Activated T-cell treated with anti-CD3 and anti-CD28 coated beads, Interleukin-2, amount 50 U/mL, for 1 hour (primary cell): ENCODE measurements around the gene MACROD2.

Experiments used
- DNase-seq: peaks from one replicate; pipeline ENCODE4 v3.0.0-alpha.2; 2020

MACROD2 gene

DNA sequence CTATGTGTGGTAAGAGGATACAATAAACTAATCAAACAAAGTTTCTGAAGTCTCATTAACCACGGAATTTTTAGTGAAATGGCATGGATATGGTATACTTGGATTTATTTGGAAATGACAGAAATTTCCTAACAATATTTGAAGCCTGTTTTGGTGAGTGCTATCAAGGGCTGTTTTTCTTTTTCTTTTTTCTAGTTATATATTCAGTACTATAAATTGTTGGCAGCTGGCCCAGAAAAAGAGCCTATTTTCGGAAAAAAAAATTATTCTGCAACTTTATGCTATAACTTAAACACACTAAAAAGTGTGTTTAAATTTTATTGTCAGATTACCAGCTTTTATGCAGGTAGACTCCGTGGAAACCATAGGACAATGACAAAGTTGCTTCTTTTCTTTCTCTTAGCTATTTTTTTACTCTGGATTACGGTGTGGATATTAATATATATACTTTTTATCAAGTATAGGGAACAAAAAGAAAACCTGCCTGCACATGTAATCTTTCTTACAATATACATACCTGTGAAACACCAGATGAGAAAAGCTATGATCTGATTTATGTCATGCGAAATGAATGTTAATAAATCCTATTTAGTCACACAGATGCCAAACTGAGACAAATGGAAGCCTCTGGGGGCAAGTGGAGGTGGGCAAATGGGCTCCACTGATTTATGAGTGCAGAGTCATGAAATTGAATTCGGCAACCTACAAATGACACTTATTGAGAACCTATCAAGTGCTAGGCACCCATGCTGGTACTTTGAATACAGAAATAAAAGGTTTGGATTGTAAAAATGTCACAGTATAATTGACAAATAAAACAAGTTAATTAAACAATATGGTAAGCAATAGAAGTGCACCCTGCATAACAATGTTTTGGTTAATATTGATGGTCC, 1261.6 kb downstream of the MACROD2 start:
- no peak for DNase-seq

DNA sequence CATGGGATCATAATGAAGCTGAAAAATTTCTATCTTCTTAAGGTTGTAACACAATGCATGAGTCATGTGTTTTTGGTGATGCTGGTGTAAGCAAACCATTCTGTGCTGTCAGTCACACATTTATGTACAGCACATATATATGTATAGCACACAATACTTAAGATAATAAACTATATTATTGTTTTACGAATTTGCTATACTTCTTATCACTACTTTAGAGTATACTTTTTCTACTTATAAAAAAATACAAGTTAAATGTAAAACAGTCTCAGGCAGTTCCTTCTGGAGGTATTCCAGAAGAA, 1262.2 kb downstream of the MACROD2 start:
- DNase-seq: no peak

GRCh38 chr20:15265581-15266309, 1270.4 kb downstream of the MACROD2 start:
- DNase-seq: no peak

- no peak for DNase-seq
Observed at GRCh38 chr20:15267935-15268334, 1272.6 kb downstream of the MACROD2 start.

GRCh38 chr20:15278041-15278440, 1282.7 kb downstream of the MACROD2 start:
- DNase-seq: no peak

GRCh38 chr20:15287329-15287728, 1292.0 kb downstream of the MACROD2 start:
- DNase-seq: no peak

- DNase-seq: no peak
Observed at GRCh38 chr20:15288106-15288505, 1292.8 kb downstream of the MACROD2 start.

DNA sequence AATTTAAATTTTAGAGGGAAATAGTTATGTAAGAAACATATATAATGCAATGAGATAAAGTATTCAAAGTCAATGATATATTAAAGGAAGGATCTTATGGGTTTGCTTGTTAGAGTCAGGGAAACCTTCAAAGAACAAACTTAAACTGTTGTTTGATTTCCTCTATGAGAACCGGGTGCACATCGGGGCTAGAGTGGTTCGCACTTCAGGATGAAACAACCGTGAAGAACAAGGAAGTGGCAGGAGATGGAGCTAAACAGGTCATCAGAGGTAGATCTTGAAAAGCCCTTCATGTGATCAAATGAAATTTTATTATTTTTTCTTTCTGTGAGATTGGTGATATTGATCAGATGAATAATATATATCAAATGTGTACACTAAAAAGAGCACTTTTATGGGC, 1294.0 kb downstream of the MACROD2 start:
- DNase-seq: no peak

- DNase-seq: no peak
Observed at GRCh38 chr20:15292405-15292804, 1297.1 kb downstream of the MACROD2 start.

DNA sequence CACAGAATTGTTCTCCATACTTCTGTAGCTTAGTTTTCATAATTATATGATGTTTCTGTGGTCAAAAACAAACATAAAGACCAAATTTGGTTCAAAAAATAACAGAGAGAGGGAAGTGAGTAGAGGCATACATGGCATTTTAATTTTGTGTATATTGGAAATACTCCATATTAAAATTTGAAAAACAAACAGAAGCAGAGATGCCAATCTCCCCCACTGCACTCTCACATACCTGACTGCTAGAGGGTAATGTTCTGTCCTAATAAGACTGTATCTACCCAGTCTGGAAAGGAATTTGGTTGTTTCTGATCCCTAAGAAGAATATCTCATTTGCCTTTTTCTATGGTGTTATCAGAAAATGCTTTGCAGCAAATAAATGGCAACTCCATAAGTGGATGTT, 1301.1 kb downstream of the MACROD2 start:
- no peak for DNase-seq

GRCh38 chr20:15297059-15297875, 1302.0 kb downstream of the MACROD2 start:
- no peak for DNase-seq

GRCh38 chr20:15302075-15302474, 1306.8 kb downstream of the MACROD2 start:
- DNase-seq: no peak

DNA sequence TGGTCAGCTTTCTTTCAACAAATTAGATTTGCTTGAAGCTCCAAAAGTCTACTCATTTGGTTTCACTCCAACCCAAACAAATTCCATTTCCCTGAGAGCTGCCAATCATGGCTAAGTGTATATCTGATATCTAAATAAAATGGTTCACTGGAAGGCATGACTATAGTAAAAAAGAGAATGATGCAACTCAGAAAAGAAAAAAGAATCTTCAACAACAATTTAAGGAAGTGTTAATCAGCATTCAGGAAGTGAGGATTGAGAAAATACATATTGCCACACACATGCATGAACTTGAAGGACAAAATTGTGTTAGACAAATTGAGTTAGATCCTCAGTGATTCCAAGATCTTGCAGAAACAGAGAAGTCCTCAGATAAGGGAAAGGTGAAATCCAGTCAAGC, 1315.0 kb downstream of the MACROD2 start:
- DNase-seq: no peak

DNA sequence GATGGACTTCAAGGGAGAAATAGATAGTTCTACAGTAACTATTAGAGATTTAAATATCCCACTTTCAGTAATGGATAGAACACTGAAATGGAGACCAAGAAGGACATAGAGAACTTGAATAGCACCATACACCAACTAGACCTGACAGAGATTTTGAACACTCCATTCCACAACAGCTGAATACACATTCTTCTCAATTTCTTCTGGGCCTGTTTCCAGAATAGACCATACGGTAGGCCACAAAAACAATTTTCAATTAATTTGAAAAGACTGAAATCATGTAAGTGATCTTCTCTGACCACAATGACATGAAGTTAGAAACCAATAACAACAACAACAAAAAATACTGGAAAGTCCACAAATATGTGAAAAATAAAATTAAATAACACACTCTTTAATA, 1321.2 kb downstream of the MACROD2 start:
- DNase-seq: no peak

- DNase-seq: no peak
Observed at GRCh38 chr20:15317546-15318232, 1322.4 kb downstream of the MACROD2 start.

DNA sequence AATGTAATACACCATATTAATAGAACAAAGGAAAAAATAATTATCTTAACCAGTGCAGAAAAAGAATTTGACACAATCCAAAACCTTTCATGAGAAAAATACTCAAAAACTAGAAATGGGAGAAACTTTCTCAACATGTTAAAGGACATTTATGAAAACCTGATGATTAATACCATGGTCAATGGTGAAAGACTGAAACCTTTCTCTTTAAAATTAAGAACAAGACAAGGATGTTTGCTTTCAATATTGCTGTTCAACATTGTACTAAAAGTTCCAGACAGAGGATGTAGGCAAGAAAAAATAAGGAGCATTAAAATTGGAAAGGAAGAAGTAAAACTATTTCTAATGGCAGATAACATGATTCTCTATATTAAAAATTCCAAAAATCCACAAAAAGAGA, 1323.4 kb downstream of the MACROD2 start:
- DNase-seq: no peak

- DNase-seq: no peak
Observed at GRCh38 chr20:15319439-15319838, 1324.1 kb downstream of the MACROD2 start.

GRCh38 chr20:15320941-15321340, 1325.6 kb downstream of the MACROD2 start:
- no peak for DNase-seq

- DNase-seq: no peak
Observed at GRCh38 chr20:15327123-15327522, 1331.8 kb downstream of the MACROD2 start.

- DNase-seq: no peak
Observed at GRCh38 chr20:15328084-15328483, 1332.8 kb downstream of the MACROD2 start.

GRCh38 chr20:15332711-15333160, 1337.4 kb downstream of the MACROD2 start:
- no peak for DNase-seq

DNA sequence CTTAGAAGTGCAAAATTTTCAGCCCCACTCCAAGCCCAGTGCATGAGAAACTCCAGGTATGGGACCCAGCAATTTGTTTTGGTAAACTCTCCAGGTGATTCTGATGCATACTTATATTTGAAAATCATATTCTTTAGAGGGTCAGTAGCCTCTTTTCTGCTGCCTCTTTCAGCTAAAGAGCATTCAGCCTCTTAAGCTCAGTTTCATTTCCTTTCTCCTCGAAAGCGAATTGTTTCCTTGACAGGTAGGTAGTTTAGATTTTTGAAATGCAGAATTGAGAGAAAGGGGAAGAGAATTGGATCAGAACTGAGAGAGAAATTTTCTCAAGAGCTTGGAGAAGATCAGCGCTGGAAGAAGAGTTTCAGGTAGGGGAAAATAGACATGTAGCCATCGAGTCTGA, 1337.9 kb downstream of the MACROD2 start:
- DNase-seq: no peak

DNA sequence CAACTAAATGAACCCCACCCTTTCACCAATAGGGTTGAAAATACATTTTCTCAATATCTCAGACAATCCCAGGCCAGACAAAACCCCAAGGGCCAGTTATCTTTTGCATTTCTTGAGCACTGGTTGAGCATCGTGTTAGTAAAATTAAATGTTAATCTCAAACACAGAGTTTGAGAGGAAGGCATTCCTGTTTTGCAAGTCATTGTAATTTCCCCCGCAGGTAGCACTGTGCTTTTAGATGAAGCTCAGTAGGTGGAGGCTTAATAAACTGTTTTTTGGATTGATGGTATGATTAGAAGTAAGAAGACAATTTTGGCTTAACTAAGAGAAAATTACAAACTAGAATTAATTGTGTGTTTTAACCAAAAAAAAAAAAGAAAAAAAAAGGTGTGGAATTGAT, 1340.7 kb downstream of the MACROD2 start:
- no peak for DNase-seq
